HG03442 (cell line): ENCODE results near the gene BCAS1.

Experiments used
- ATAC-seq: cut with Tn5 transposase; IDR thresholded peaks from one replicate; pipeline ENCODE4 v1.9.1; 2021; ENCODE audit warnings: mild to moderate bottlenecking, moderate library complexity; ENCODE audit not compliant: unreplicated experiment

The BCAS1 gene

GRCh38 chr20:54078296-54078984 is 8.0 kb upstream of the BCAS1 start:
- peak; percentile 50 for ATAC-seq

- ATAC-seq: no peak
Measured at GRCh38 chr20:54076259-54076658, 5.9 kb upstream of the BCAS1 start.

GRCh38 chr20:54075322-54075721 is 4.9 kb upstream of the BCAS1 start:
- ATAC-seq: no peak

- no peak for ATAC-seq
Measured at GRCh38 chr20:54074511-54074910, 4.1 kb upstream of the BCAS1 start.

GRCh38 chr20:54073288-54073687 is 2.9 kb upstream of the BCAS1 start:
- no peak for ATAC-seq

- ATAC-seq: no peak
Measured at GRCh38 chr20:54069501-54069971, 858 bp downstream of the BCAS1 start.

- ATAC-seq: no peak
Measured at GRCh38 chr20:54068966-54069365, 1.4 kb downstream of the BCAS1 start.

GRCh38 chr20:54068495-54068894 is 1.9 kb downstream of the BCAS1 start:
- no peak for ATAC-seq

GRCh38 chr20:54067606-54068174 is 2.7 kb downstream of the BCAS1 start:
- ATAC-seq: peak; percentile 49

GRCh38 chr20:54065601-54066038 is 4.8 kb downstream of the BCAS1 start:
- ATAC-seq: no peak

GRCh38 chr20:54064939-54065338 is 5.5 kb downstream of the BCAS1 start:
- ATAC-seq: no peak

GRCh38 chr20:54063992-54064676 is 6.3 kb downstream of the BCAS1 start:
- peak; percentile 33 for ATAC-seq

GRCh38 chr20:54063580-54063979 is 6.8 kb downstream of the BCAS1 start:
- no peak for ATAC-seq

- ATAC-seq: peak; percentile 25
Measured at GRCh38 chr20:54062812-54063280, 7.5 kb downstream of the BCAS1 start.

- no peak for ATAC-seq
Measured at GRCh38 chr20:54061101-54061881, 9.1 kb downstream of the BCAS1 start.

- ATAC-seq: no peak
Measured at GRCh38 chr20:54059691-54060364, 10.6 kb downstream of the BCAS1 start.

GRCh38 chr20:54058420-54059139 is 11.8 kb downstream of the BCAS1 start:
- peak; percentile 56 for ATAC-seq

GRCh38 chr20:54056762-54057639 is 13.4 kb downstream of the BCAS1 start:
- no peak for ATAC-seq

- ATAC-seq: no peak
Measured at GRCh38 chr20:54054516-54054915, 15.9 kb downstream of the BCAS1 start.
